ENCODE data around the gene NUP210L. TPM values are rescaled to one million over a fixed set of nuclear protein-coding genes. Genes with fewer than 3 reads are reported as not detected.

Gene NUP210L
- total RNA-seq, 4 donors from 2014 or later = 0.22 TPM; not detected in 3

DNA sequence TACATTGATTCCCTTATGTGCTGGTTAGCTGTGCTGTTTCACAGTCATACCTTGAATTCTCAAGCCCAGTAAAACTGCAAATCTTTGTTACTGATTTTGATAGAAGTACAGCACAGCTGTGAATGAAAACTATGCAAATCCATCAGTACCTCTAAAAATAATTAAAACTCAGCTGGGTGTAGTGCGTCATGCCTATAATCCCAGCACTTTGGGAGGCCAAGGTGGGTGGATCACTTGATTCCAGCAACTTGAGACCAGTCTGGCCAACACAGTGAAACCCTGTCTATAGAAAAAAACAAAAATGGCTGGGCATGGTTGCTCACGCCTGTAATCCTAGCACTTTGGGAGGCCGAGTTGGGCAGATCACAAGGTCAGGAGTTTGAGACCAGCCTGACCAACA lies 61.2 kb downstream of the NUP210L start:
- TF ChIP-seq, protein P1, sequence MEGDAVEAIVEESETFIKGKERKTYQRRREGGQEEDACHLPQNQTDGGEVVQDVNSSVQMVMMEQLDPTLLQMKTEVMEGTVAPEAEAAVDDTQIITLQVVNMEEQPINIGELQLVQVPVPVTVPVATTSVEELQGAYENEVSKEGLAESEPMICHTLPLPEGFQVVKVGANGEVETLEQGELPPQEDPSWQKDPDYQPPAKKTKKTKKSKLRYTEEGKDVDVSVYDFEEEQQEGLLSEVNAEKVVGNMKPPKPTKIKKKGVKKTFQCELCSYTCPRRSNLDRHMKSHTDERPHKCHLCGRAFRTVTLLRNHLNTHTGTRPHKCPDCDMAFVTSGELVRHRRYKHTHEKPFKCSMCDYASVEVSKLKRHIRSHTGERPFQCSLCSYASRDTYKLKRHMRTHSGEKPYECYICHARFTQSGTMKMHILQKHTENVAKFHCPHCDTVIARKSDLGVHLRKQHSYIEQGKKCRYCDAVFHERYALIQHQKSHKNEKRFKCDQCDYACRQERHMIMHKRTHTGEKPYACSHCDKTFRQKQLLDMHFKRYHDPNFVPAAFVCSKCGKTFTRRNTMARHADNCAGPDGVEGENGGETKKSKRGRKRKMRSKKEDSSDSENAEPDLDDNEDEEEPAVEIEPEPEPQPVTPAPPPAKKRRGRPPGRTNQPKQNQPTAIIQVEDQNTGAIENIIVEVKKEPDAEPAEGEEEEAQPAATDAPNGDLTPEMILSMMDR (IDR thresholded peaks at IDR 0.05; ENCODE audit: low read depth) = no peak

DNA sequence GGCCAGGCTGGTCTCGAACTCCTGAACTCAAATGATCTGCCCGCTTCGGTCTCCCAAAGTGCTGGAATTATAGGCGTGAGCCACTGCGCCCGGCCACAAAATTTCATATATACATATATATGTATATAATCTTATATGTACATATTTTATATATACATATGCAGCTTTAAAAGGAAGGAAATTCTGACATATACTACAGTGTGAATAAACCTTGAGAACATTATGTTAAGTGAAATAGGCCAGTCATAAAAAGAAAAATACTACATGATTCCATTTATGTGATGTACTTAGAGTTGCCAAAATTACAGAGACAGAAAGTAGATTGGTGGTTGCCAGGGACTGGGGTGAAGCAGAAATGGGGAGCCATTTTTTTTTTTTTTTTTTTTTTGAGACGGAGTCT lies 63.2 kb downstream of the NUP210L start:
- TF ChIP-seq, protein P1 (IDR thresholded peaks at IDR 0.05; ENCODE audit: low read depth) = no peak

DNA sequence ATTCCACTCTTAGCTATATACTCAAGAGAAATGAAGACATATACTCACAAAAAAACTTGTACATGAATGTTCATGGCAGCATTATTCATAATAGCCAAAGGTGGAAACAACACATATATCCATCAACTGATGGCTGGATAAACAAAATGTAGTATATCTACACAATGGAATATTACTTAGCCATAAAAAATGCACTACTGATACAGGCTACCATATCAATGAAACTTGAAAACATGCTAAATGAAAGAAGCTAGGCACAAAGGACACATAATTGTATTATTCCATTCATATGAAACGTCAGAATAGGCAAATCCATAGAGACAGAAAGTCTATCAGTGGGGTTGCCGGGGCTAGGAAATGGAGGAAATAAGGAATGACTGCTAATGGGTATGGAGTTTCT lies 67.3 kb downstream of the NUP210L start:
- TF ChIP-seq, protein P1 (IDR thresholded peaks at IDR 0.05; ENCODE audit: low read depth) = no peak

DNA sequence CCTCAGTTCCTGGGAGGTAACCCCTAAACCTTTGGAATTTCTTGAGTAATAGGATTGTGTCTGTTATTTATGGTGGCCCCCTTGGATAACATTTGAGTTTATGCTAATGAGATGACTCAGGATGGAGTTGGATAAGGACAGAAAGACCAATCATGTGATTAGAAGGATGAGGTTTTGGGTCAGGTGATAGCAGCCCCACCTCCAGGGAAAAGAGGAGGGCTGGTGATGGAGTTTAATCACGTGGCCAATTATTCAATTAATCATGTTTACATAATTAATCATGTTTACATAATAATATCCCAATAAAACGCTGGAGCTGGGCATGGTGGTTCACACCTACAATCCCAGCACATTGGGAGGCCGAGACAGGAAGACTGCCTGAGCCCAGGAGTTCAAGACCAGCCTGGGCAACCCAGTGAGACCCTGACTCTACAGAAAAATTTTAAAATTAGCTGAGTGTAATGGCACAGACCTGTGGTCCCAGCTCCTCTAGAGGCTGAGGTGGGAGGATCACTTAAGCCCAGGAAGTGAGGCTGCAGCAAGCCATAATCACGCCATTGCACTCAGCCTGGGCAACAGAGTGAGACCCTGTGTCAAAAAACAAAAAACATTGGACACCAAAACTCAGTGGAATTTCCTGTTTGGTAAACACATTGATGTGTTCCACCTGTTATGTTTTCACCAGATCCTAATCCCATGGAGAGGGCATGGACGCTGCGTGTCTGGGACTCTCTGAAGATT lies 73.3 kb downstream of the NUP210L start:
- TF ChIP-seq, protein P1 (IDR thresholded peaks at IDR 0.05; ENCODE audit: low read depth) = no peak

DNA sequence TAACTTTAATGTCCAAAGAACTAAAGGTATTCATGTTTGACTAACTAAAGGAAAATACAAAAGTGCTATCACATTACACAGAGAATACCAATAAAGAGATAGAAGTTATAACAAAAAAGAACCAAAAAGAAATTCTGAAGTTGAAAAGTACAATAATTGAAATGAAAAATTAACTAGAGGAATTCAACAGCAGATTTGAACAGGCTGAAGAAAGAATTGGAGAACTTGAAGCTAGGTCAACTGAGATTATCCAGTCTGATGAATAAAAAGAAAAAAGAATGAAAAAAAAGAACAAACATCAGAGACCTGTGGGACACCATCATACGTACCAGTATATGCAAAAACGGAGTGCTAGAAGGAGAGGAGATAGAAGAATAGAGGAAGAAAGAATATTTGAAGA lies 78.5 kb downstream of the NUP210L start:
- TF ChIP-seq, protein P1 (IDR thresholded peaks at IDR 0.05; ENCODE audit: low read depth) = no peak

DNA sequence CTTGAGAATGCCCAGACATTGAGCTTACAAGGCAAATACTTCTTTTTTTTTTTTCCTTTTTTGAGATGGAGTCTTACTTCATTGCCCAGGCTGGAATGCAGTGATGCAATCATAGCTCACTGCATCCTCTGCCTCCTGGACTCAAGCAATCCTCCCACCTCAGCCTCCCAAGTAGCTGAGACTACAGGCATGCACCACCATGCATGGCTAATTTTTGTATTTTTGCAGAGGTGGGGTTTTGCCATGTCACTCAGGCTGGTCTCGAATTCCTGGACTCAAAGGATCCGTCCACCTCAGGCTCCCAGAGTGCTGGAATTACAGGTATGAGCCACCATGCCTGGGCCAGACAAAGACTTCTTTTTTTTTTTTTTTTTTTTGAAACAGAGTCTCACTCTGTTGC lies 79.1 kb downstream of the NUP210L start:
- TF ChIP-seq, protein P1 (IDR thresholded peaks at IDR 0.05; ENCODE audit: low read depth) = no peak

DNA sequence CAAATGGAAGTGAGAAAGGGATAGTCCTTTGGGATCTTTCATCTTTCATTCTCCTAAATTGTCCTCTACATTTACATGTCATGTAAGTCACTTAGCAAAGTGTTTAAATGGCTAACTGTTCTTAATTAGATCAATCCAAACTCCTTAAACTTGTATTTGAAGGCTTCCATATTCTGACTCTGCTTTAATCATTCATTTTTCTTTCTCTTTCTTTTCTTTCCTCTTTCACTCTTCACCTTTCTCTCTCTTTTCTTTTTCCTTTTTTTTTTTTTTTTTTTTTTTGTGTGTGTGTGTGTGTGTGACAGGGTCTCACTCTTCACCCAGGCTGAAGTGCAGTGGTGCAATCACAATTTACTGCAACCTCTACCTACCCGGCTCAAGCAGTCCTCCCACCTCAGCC lies 92.6 kb downstream of the NUP210L start:
- TF ChIP-seq, protein P1 (IDR thresholded peaks at IDR 0.05; ENCODE audit: low read depth) = no peak

Data from subcutaneous adipose tissue (tissue), 4 donors.